ENCODE results near the gene TFE3.

The TFE3 gene

GRCh38 chrX:49043220-49043986 is at the start of gene TFE3:
TSS of gene TFE3 (minus strand) at chrX:49043357. CDS start at chrX:49043226, 131 bp downstream.
- DNase-seq, result peak; percentile 96

GRCh38 chrX:49089553-49089952 is 46.4 kb upstream of the TFE3 start:
- no peak for DNase-seq

GRCh38 chrX:49082271-49082871 is 39.2 kb upstream of the TFE3 start:
- DNase-seq, result no peak

- peak; percentile 71 for DNase-seq
These were observed 36.6 kb upstream of the TFE3 start, which contains the start of gene WDR45 for GRCh38 chrX:49079489-49080428. TSS of gene WDR45 (minus strand) at chrX:49079887. CDS start at chrX:49078095, 1,792 bp downstream.

- DNase-seq, result no peak
These were observed 34.8 kb upstream of the TFE3 start for GRCh38 chrX:49077941-49078340.

- no peak for DNase-seq
These were observed 32.2 kb upstream of the TFE3 start for GRCh38 chrX:49075347-49075746.

GRCh38 chrX:49073601-49074575 is 30.7 kb upstream of the TFE3 start, which contains the start of gene PRAF2:
TSS of gene PRAF2 (minus strand) at chrX:49074002. CDS start at chrX:49073987, 15 bp downstream.
- DNase-seq, result peak; percentile 92

- DNase-seq, result no peak
These were observed 29.5 kb upstream of the TFE3 start for GRCh38 chrX:49072712-49073095.

GRCh38 chrX:49071877-49072711 is 28.9 kb upstream of the TFE3 start:
- no peak for DNase-seq

- DNase-seq, result no peak
These were observed 27.8 kb upstream of the TFE3 start for GRCh38 chrX:49070988-49071387.

- DNase-seq, result no peak
These were observed 25.9 kb upstream of the TFE3 start for GRCh38 chrX:49069038-49069437.

- no peak for DNase-seq
These were observed 24.3 kb upstream of the TFE3 start for GRCh38 chrX:49067285-49068120.

- DNase-seq, result no peak
These were observed 23.5 kb upstream of the TFE3 start for GRCh38 chrX:49066690-49067089.

- DNase-seq, result no peak
These were observed 23.1 kb upstream of the TFE3 start for GRCh38 chrX:49066278-49066677.

- DNase-seq, result no peak
These were observed 21.6 kb upstream of the TFE3 start for GRCh38 chrX:49064735-49065134.

- DNase-seq, result no peak
These were observed 21.1 kb upstream of the TFE3 start for GRCh38 chrX:49064303-49064702.

- DNase-seq, result no peak
These were observed 20.6 kb upstream of the TFE3 start for GRCh38 chrX:49063715-49064114.

GRCh38 chrX:49061916-49062315 is 18.8 kb upstream of the TFE3 start:
- DNase-seq, result no peak

- no peak for DNase-seq
These were observed 18.3 kb upstream of the TFE3 start for GRCh38 chrX:49061490-49061889.

- DNase-seq, result no peak
These were observed 17.8 kb upstream of the TFE3 start for GRCh38 chrX:49060914-49061313.
